HepG2 (cell line): ENCODE results near the gene GTF2E1. TPM values are rescaled to one million over a fixed set of nuclear protein-coding genes. Genes with fewer than 3 reads are reported as not detected.
"Not testable (repeated sequence)": the region's sequence is repeated elsewhere in the genome, so short reads cannot be mapped to it uniquely, and the experiment has no call there.

Source experiments
- ATAC-seq: fragments of 200-7000 bp; cut with Tn5 transposase; 3 replicates; pipeline ENCODE4 v1.9.1; 2020; ENCODE audit warnings: mild to moderate bottlenecking, moderate library complexity
- BruUV-seq: library from RNA; stranded (reverse); fragments of 400-500 nt; replicated peaks from 2 replicates; lab custom pipeline; 2021; lab: Mats Ljungman, UMichigan
- CTCF ChIA-PET: fragments of 300-600 bp; formaldehyde crosslinking; extraction: SDS; loops from one replicate; lab custom pipeline; 2021; ENCODE audit warnings: low total read pairs, inconsistent platforms, low intra/inter-chr PET ratio; lab: Yijun Ruan, JAX
- POLR2A ChIA-PET: fragments of 350-600 bp; sonication (Branson Sonifier 250); formaldehyde crosslinking; loops from one replicate; lab custom pipeline; 2020; ENCODE audit warnings: antibody characterized with exemption, inconsistent platforms; lab: Yijun Ruan, JAX
- DNase-seq: peaks from one replicate; pipeline ENCODE4 v3.0.0-alpha.2; 2015; ENCODE audit warnings: low spot score
- FAIRE-seq: peaks from 3 replicates; lab custom pipeline; 2011; peaks lifted over from hg19 to GRCh38; lab: Jason Lieb, UNC
- H2AFZ ChIP-seq: one replicate; pipeline ENCODE4 v1.6.1; 2011; ENCODE audit warnings: low read length, inconsistent platforms
- H3K27ac ChIP-seq: fragments of 300-600 bp; 3 replicates; pipeline ENCODE4 v1.8.0; 2011; ENCODE audit warnings: mixed run types, mild to moderate bottlenecking, mixed read lengths, low read length, inconsistent platforms; ENCODE audit not compliant: insufficient read depth; ENCODE audit errors: extremely low read length
- H3K27me3 ChIP-seq, 2 experiments: fragments of 200-600 bp in 1 of 2; 2 replicates in 1 of 2; 3 replicates in 1 of 2; pipeline versions ENCODE4 v1.6.0 to v1.8.0; 2011; ENCODE audit warnings: low read length in 2 of 2, mild to moderate bottlenecking in 2 of 2, moderate library complexity in 2 of 2, inconsistent platforms in 1 of 2; ENCODE audit not compliant: insufficient read depth in 2 of 2, control insufficient read depth in 1 of 2
- H3K36me3 ChIP-seq, 2 experiments: fragments of 200-600 bp in 1 of 2; replicated peaks in 1 of 2; 2 replicates in 1 of 2; 3 replicates in 1 of 2; pipeline versions ENCODE4 v1.5.1 to v1.8.0; 2011; ENCODE audit warnings: low read length in 2 of 2, inconsistent platforms in 1 of 2; ENCODE audit not compliant: insufficient read depth in 2 of 2, control insufficient read depth in 1 of 2
- H3K4me1 ChIP-seq: 2 replicates; pipeline ENCODE4 v1.5.1; 2012; ENCODE audit warnings: low read length, inconsistent platforms; ENCODE audit not compliant: insufficient read depth
- H3K4me2 ChIP-seq: 2 replicates; pipeline ENCODE4 v1.6.0; 2011; ENCODE audit warnings: low read depth, low read length, inconsistent platforms
- H3K4me3 ChIP-seq, 3 experiments: fragments of 200-600 bp in 1 of 3; sonication (generic), shearing (Covaris generic) in 1 of 3; replicated peaks in 1 of 3; 2 replicates each; pipeline ENCODE4 v1.5.1; 2011 to 2016; ENCODE audit warnings: low read length in 3 of 3, inconsistent platforms in 2 of 3, low read depth in 2 of 3, mild to moderate bottlenecking in 2 of 3, control low read depth in 1 of 3, mixed read lengths in 1 of 3; ENCODE audit not compliant: insufficient read depth in 1 of 3
- H3K79me2 ChIP-seq: one replicate; pipeline ENCODE4 v1.6.1; 2011; ENCODE audit warnings: low read length, inconsistent platforms; ENCODE audit not compliant: insufficient read depth
- H3K9ac ChIP-seq: 2 replicates; pipeline ENCODE4 v1.6.0; 2011; ENCODE audit warnings: mild to moderate bottlenecking, low read depth, low read length, inconsistent platforms; ENCODE audit not compliant: insufficient read depth
- H3K9me3 ChIP-seq: 2 replicates; pipeline ENCODE4 v1.5.1; 2012; ENCODE audit warnings: mild to moderate bottlenecking, low read length
- H4K20me1 ChIP-seq: 2 replicates; pipeline ENCODE4 v1.6.0; 2011; ENCODE audit warnings: inconsistent platforms, mild to moderate bottlenecking, low read length, moderate library complexity; ENCODE audit not compliant: insufficient read depth
- SMAD3 ChIP-seq: sonication (generic); formaldehyde crosslinking; IDR thresholded peaks from 2 replicates; pipeline ENCODE4 v1.4.0; 2020; ENCODE audit warnings: missing genetic modification reagents
- SP140L ChIP-seq: sonication (generic); formaldehyde crosslinking; IDR thresholded peaks from 2 replicates; pipeline ENCODE4 v1.4.0; 2020; ENCODE audit warnings: missing genetic modification reagents, borderline replicate concordance
- ZNF20 ChIP-seq: sonication (generic); formaldehyde crosslinking; IDR thresholded peaks from 2 replicates; pipeline ENCODE4 v1.4.0; 2020; ENCODE audit warnings: mild to moderate bottlenecking, moderate library complexity, missing genetic modification reagents
- ZNF703 ChIP-seq: sonication (generic); formaldehyde crosslinking; IDR thresholded peaks from 2 replicates; pipeline ENCODE4 v1.5.1; 2020; ENCODE audit warnings: missing genetic modification reagents, mild to moderate bottlenecking, moderate library complexity, borderline replicate concordance
- ZSCAN30 ChIP-seq: sonication (generic); formaldehyde crosslinking; IDR thresholded peaks from 2 replicates; pipeline ENCODE4 v1.5.0; 2020; ENCODE audit warnings: mild to moderate bottlenecking, missing genetic modification reagents
- WGBS: methylation state at CpG from one replicate; pipeline ENCODE4 v1.1.6; 2017; ENCODE audit warnings: low lambda C conversion rate; 5-methylcytosine and 5-hydroxymethylcytosine counted together
- in situ Hi-C: cut with HindIII; loops from 2 replicates; pipeline ENCODE4 v1.10.0; 2017; ENCODE audit warnings: low pct_unique_long_range_greater_than_20kb; ENCODE audit not compliant: extremely low pct_ligation_motif_present
- intact Hi-C: fragments of 100-400 bp; cut with micrococcal nuclease; formaldehyde crosslinking; loops from one replicate; pipeline ENCODE4 v1.10.0; 2022; ENCODE audit not compliant: unreplicated experiment
- polyA plus RNA-seq, 8 experiments: library from polyadenylated mRNA; depleted of rRNA in 3 of 8; stranded (reverse) in 7 of 8; unstranded in 1 of 8; fragments of >200 nt; fragmentation: Illumina TruSeq in 4 of 8; extraction: Trizol in 4 of 8; gene quantifications; 2 replicates each; pipeline versions ENCODE4 v1.2.1 to v1.2.3, GENCODE V29; 2011 to 2016; ENCODE audit warnings: low read depth in 4 of 8, missing spikeins in 1 of 8, mixed read lengths in 1 of 8; ENCODE audit not compliant: insufficient read depth in 1 of 8
- total RNA-seq, 5 experiments: library from RNA; depleted of rRNA; stranded (reverse); fragments of >200 nt; fragmentation: Illumina TruSeq; extraction: Trizol; gene quantifications; 2 replicates each; pipeline ENCODE4 v1.2.3, GENCODE V29; 2016; ENCODE audit warnings: low read depth in 1 of 5
- TF ChIP-seq, protein P1 (sequence below): sonication (generic); formaldehyde crosslinking; conservative IDR thresholded peaks from 2 replicates; pipeline ENCODE4 v1.8.0; 2022; ENCODE audit warnings: missing genetic modification reagents
- TF ChIP-seq, protein P2 (sequence below): sonication (generic); formaldehyde crosslinking; IDR thresholded peaks from 2 replicates; pipeline ENCODE4 v1.4.0; 2020; ENCODE audit warnings: missing genetic modification reagents, mild to moderate bottlenecking, borderline replicate concordance
- TF ChIP-seq, protein P3 (sequence below): sonication (generic); formaldehyde crosslinking; IDR thresholded peaks from 2 replicates; pipeline ENCODE4 v1.5.0; 2020; ENCODE audit warnings: mild to moderate bottlenecking, missing genetic modification reagents, borderline replicate concordance
- TF ChIP-seq, protein P4 (sequence below): IDR thresholded peaks from 2 replicates; pipeline ENCODE4 v1.6.1; 2012; ENCODE audit warnings: low read depth, low read length, improper control_type of control experiment

GTF2E1 gene
- total and polyA plus RNA-seq, 2 of the 13 experiments (the other 11 are each of a cell fraction or from before 2014, with no cell fraction given) = 7.7 to 21.5 TPM

DNA sequence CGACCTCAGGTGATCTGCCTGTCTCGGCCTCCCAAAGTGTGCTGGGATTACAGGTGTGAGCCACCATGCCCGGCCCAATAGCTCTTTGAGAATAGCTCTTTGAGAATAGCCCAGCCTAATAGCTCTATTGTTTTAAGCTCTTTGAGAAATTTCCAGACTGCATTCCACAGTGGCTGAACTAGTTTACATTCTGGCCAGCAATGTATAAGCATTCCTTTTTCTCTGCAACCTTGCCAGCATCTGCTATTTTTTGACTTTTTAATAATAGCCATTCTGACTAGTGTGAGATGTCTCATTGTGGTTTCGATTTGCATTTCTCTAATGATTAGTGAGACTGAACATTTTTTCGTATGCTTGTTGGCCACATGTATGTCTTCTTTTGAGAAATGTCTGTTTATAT, 43.3 kb downstream of the GTF2E1 start:
- WGBS = 77% methylated on average over 5 of the region's 5 CpGs
- DNase-seq, intact Hi-C loops, H3K4me3 ChIP-seq, H3K27ac ChIP-seq, H2AFZ ChIP-seq, H4K20me1 ChIP-seq, H3K9ac ChIP-seq, BruUV-seq, H3K4me2 ChIP-seq, POLR2A ChIA-PET, H3K79me2 ChIP-seq, H3K27me3 ChIP-seq, ATAC-seq, H3K9me3 ChIP-seq, CTCF ChIA-PET, FAIRE-seq, in situ Hi-C loops, H3K4me1 ChIP-seq: not testable (repeated sequence)
- H3K36me3 ChIP-seq = peaks cover 2 to 11% of the 10 kb centered on the region in 2 experiments; a peak in 3 of 5 replicates

DNA sequence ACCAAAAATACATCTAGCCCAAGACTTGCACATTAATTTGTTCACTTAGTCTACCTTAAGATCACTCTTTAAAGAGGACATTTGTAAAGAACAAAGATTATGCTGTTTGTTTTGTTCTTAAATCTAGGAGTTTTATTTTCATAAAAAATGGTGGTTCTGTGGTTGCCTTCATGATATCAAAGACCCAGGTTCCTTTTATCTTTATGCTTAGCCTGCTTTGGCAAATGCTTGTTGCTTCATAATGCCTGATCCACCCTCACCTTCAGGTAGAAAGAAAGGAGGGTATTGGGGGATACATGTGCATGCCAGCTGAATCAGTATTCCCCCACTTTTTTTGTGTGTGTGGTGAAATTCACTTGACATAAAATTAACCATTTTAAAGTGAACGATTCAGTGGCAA, 48.5 kb downstream of the GTF2E1 start:
- intact Hi-C loops = no loop called here
- 50% methylated on average over 1 of the region's 1 CpG for WGBS

More for the DNA sequence above, 48.5 kb downstream of the GTF2E1 start:
- Histone ChIP-seq H3K36me3 (no peaks in the 10 kb centered on the region), H3K9ac (no peak overlapping the region), H3K27ac (no peak overlapping the region), H4K20me1 (no peaks in the 10 kb centered on the region), H3K79me2 (no peaks in the 10 kb centered on the region), H3K4me2 (no peak overlapping the region), H2AFZ (no peak overlapping the region), H3K27me3 (no peaks in the 10 kb centered on the region), H3K4me1 (peaks cover 22% of the 10 kb centered on the region), H3K9me3 (no peaks in the 10 kb centered on the region), H3K4me3 (no peak overlapping the region)
- DNase-seq (no peak), ATAC-seq (no peak), FAIRE-seq (no peak)
- no TSS peak for BruUV-seq
- in situ Hi-C loops = loop anchor here (5.0 kb wide), 1 partner anchor 169 kb away; no protein-coding TSS in a partner anchor
- POLR2A ChIA-PET = no interaction called here
- CTCF ChIA-PET = no interaction called here
- TF ChIP-seq SMAD3 (CRISPR knock-in tag) (no peak), ZNF703 (CRISPR knock-in tag) (no peak), SP140L (no peak), ZNF20 (CRISPR knock-in tag) (no peak), ZSCAN30 (CRISPR knock-in tag) (no peak)
- TF ChIP-seq, protein P1, sequence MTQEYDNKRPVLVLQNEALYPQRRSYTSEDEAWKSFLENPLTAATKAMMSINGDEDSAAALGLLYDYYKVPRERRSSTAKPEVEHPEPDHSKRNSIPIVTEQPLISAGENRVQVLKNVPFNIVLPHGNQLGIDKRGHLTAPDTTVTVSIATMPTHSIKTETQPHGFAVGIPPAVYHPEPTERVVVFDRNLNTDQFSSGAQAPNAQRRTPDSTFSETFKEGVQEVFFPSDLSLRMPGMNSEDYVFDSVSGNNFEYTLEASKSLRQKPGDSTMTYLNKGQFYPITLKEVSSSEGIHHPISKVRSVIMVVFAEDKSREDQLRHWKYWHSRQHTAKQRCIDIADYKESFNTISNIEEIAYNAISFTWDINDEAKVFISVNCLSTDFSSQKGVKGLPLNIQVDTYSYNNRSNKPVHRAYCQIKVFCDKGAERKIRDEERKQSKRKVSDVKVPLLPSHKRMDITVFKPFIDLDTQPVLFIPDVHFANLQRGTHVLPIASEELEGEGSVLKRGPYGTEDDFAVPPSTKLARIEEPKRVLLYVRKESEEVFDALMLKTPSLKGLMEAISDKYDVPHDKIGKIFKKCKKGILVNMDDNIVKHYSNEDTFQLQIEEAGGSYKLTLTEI (CRISPR knock-in tag) = no peak
- TF ChIP-seq, protein P2, sequence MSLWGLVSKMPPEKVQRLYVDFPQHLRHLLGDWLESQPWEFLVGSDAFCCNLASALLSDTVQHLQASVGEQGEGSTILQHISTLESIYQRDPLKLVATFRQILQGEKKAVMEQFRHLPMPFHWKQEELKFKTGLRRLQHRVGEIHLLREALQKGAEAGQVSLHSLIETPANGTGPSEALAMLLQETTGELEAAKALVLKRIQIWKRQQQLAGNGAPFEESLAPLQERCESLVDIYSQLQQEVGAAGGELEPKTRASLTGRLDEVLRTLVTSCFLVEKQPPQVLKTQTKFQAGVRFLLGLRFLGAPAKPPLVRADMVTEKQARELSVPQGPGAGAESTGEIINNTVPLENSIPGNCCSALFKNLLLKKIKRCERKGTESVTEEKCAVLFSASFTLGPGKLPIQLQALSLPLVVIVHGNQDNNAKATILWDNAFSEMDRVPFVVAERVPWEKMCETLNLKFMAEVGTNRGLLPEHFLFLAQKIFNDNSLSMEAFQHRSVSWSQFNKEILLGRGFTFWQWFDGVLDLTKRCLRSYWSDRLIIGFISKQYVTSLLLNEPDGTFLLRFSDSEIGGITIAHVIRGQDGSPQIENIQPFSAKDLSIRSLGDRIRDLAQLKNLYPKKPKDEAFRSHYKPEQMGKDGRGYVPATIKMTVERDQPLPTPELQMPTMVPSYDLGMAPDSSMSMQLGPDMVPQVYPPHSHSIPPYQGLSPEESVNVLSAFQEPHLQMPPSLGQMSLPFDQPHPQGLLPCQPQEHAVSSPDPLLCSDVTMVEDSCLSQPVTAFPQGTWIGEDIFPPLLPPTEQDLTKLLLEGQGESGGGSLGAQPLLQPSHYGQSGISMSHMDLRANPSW = no peak
- TF ChIP-seq, protein P3, sequence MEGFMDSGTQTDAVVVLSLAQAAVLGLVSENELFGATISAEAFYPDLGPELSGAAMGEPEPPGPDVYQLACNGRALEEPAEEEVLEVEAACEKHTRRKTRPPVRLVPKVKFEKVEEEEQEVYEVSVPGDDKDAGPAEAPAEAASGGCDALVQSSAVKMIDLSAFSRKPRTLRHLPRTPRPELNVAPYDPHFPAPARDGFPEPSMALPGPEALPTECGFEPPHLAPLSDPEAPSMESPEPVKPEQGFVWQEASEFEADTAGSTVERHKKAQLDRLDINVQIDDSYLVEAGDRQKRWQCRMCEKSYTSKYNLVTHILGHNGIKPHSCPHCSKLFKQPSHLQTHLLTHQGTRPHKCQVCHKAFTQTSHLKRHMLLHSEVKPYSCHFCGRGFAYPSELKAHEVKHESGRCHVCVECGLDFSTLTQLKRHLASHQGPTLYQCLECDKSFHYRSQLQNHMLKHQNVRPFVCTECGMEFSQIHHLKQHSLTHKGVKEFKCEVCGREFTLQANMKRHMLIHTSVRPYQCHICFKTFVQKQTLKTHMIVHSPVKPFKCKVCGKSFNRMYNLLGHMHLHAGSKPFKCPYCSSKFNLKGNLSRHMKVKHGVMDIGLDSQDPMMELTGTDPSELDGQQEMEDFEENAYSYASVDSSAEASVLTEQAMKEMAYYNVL (CRISPR knock-in tag) = no peak
- TF ChIP-seq, protein P4, sequence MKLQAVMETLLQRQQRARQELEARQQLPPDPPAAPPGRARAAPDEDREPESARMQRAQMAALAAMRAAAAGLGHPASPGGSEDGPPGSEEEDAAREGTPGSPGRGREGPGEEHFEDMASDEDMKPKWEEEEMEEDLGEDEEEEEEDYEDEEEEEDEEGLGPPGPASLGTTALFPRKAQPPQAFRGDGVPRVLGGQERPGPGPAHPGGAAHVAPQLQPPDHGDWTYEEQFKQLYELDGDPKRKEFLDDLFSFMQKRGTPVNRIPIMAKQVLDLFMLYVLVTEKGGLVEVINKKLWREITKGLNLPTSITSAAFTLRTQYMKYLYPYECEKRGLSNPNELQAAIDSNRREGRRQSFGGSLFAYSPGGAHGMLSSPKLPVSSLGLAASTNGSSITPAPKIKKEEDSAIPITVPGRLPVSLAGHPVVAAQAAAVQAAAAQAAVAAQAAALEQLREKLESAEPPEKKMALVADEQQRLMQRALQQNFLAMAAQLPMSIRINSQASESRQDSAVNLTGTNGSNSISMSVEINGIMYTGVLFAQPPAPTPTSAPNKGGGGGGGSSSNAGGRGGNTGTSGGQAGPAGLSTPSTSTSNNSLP = no peak
